Measurements from ENCODE around the gene RBM6. TPM values are rescaled to one million over a fixed set of nuclear protein-coding genes. Genes with fewer than 3 reads are reported as not detected.
A peak's percentile ranks its signal among the peaks of the same experiment; 100 is the strongest.

Gene RBM6
- total and polyA plus RNA-seq, 2 of the 4 experiments (the other 2 are of a cell fraction) = 38.5 to 64.6 TPM

- TF ChIP-seq ELK1 (IDR thresholded peaks at IDR 0.05; ENCODE audit: borderline replicate concordance, low read depth, low read length) = no peak
Measured at GRCh38 chr3:50088725-50089608, 149.0 kb downstream of the RBM6 start, which contains the start of gene RBM5 (continued).

- Histone ChIP-seq H4K5ac (ENCODE audit: low read depth, low read length) (no peak overlapping the region), H4K91ac (ENCODE audit: insufficient read depth, low read depth, low read length) (peak overlapping the region; percentile 100; the same call in 1 of the 2 replicates), H3K18ac (ENCODE audit: low read depth, low read length) (no peak overlapping the region), H3K9me3 (ENCODE audit: control insufficient read depth, insufficient read depth, low read length) (no peaks in the 10 kb centered on the region), H4K8ac (ENCODE audit: low read depth in 2 of 2, low read length in 2 of 2) (peak overlapping the region; percentile 95 to 99; a peak in 2 of 4 replicates), H2AK5ac (ENCODE audit: low read depth, low read length) (peak overlapping the region; percentile 18; the same call in 1 of the 2 replicates), H3K4me3 (ENCODE audit: insufficient read depth, low read depth, low read length) (peak overlapping the region; percentile 94), H3K4ac (ENCODE audit: low read depth, low read length) (peak overlapping the region; percentile 100), H2BK5ac (ENCODE audit: low read depth, low read length, poor library complexity, severe bottlenecking) (peak overlapping the region; percentile 97), H3K9ac (ENCODE audit: low read depth, low read length) (peak overlapping the region; percentile 99), H3K27ac (ENCODE audit: insufficient read depth, low read length) (peak overlapping the region; percentile 95), H3K27me3 (ENCODE audit: control insufficient read depth, insufficient read depth, low read length) (no peaks in the 10 kb centered on the region), H3K56ac (ENCODE audit: extremely low read depth, insufficient read depth, low read length) (peak overlapping the region; percentile 44), H2BK120ac (ENCODE audit: low read depth, low read length) (no peak overlapping the region), H3K4me1 (ENCODE audit: control insufficient read depth, insufficient read depth, low read length) (peaks cover 7% of the 10 kb centered on the region; the same call in 1 of the 2 replicates), H2BK20ac (ENCODE audit: low read depth, low read length) (no peak overlapping the region), H3K36me3 (ENCODE audit: control insufficient read depth, insufficient read depth, low read length) (peaks cover 30% of the 10 kb centered on the region), H2BK15ac (ENCODE audit: low read depth, low read length) (no peak overlapping the region), H3K23ac (ENCODE audit: low read depth, low read length) (peak overlapping the region; percentile 95; the same call in 1 of the 2 replicates), H3K14ac (replicated peaks; ENCODE audit: low read depth, low read length) (peak overlapping the region; percentile 100), H4K20me1 (ENCODE audit: insufficient read depth, low read length) (peaks cover 32% of the 10 kb centered on the region), H3K9me1 (ENCODE audit: insufficient read depth, low read length) (peaks cover 8% of the 10 kb centered on the region), H3K4me2 (ENCODE audit: low read depth, low read length) (peak overlapping the region; percentile 85), H2AFZ (replicated peaks; ENCODE audit: low read length, poor library complexity) (peak overlapping the region; percentile 92), H3K79me1 (ENCODE audit: low read depth in 1 of 2, low read length in 2 of 2) (peaks cover 12 to 38% of the 10 kb centered on the region in 2 experiments; a peak in 3 of 4 replicates), H2AK9ac (replicated peaks; ENCODE audit: low read depth, low read length, poor library complexity) (peak overlapping the region; percentile 100)
- dilution Hi-C loops (cut with HindIII; ENCODE audit: low sequenced_read_pairs, unreplicated experiment) (no loop called here), in situ Hi-C loops (cut with MboI; ENCODE audit: low sequenced_read_pairs) (no loop called here), intact Hi-C loops (cut with micrococcal nuclease) (loop anchor here (5.0 kb wide), 1 partner anchor 147 kb away; the partner anchor contains the start of gene RBM6)
- no TSS peak for BruUV-seq (replicated peaks)
- peak; percentile 28 for ATAC-seq (ENCODE audit: low read depth)
- WGBS, 2 experiments (ENCODE audit: extremely low coverage in 2 of 2, insufficient read length in 1 of 2) = 0% methylated on average over 7 of the region's 16 CpGs; no CpG with 5 or more reads in 1 of the 2 experiments
- DNase-seq = peak; percentile 21
- ChIA-PET CTCF (no interaction called here), POLR2A (ENCODE audit: unreplicated experiment) (interaction anchor here (0.6 kb wide), 1 partner anchor 10 kb away, joined by 3 read pairs; no protein-coding TSS in a partner anchor)
- TF ChIP-seq MAFK (IDR thresholded peaks at IDR 0.05; ENCODE audit: low read depth, low read length) = no peak
- TF ChIP-seq BHLHE40 (IDR thresholded peaks at IDR 0.05; ENCODE audit: low read depth, low read length) = no peak
- no peak for TF ChIP-seq MAZ (IDR thresholded peaks at IDR 0.05; ENCODE audit: borderline replicate concordance, low read depth, low read length)
- no peak for TF ChIP-seq RCOR1 (IDR thresholded peaks at IDR 0.05; ENCODE audit: insufficient replicate concordance, low read length)
- no peak for TF ChIP-seq MXI1 (IDR thresholded peaks at IDR 0.05; ENCODE audit: borderline replicate concordance, low read depth, low read length)
- TF ChIP-seq FOS (IDR thresholded peaks at IDR 0.05; ENCODE audit: low read depth, low read length) = no peak
- no peak for TF ChIP-seq SMC3 (IDR thresholded peaks at IDR 0.05; ENCODE audit: low read depth, low read length)
- TF ChIP-seq RFX5 (IDR thresholded peaks at IDR 0.05; ENCODE audit: low read depth, low read length) = no peak
- no peak for TF ChIP-seq POLR2A (IDR thresholded peaks at IDR 0.05; ENCODE audit: low read depth, low read length)
- TF ChIP-seq CTCF (conservative IDR thresholded peaks at IDR 0.05; ENCODE audit: low read depth, low read length) = no peak
- no peak for TF ChIP-seq NFE2L2 (IDR thresholded peaks at IDR 0.05; ENCODE audit: low read depth, low read length)
Measured at GRCh38 chr3:50089609-50089945, 149.6 kb downstream of the RBM6 start.
